Naive B cell (primary cell): ENCODE data around the gene OTOG. TPM values are rescaled to one million over a fixed set of nuclear protein-coding genes. Genes with fewer than 3 reads are reported as not detected.

ENCODE experiments used
- ATAC-seq, 2 donors: fragments of 150-1000 bp; cut with Tn5 transposase; 2 replicates each; pipeline ENCODE4 v1.10.0; 2021; ENCODE audit warnings: low read depth in 2 of 2, mild to moderate bottlenecking in 2 of 2, moderate library complexity in 2 of 2
- DNase-seq: peaks from one replicate; pipeline ENCODE4 v3.0.0; 2022
- H3K27ac Mint-ChIP-seq, 6 donors: one replicate each; pipeline ENCODE4 v1.8.0; 2020 to 2022; ENCODE audit warnings: mild to moderate bottlenecking in 6 of 6, mixed read lengths in 6 of 6, moderate library complexity in 5 of 6, inconsistent platforms in 2 of 6
- H3K27me3 Mint-ChIP-seq, 3 donors: one replicate each; pipeline ENCODE4 v1.8.0; 2021 to 2022; ENCODE audit warnings: mixed read lengths in 3 of 3, mild to moderate bottlenecking in 1 of 3
- H3K36me3 Mint-ChIP-seq, 2 donors: one replicate each; pipeline ENCODE4 v1.8.0; 2020 to 2022; ENCODE audit warnings: mixed read lengths in 2 of 2, inconsistent platforms in 1 of 2, mild to moderate bottlenecking in 1 of 2
- H3K4me1 Mint-ChIP-seq, 3 donors: one replicate each; pipeline ENCODE4 v1.8.0; 2020 to 2022; ENCODE audit warnings: mixed read lengths in 3 of 3, inconsistent platforms in 1 of 3, mild to moderate bottlenecking in 1 of 3, moderate library complexity in 1 of 3
- H3K4me3 Mint-ChIP-seq, 8 donors: one replicate each; pipeline ENCODE4 v1.8.0; 2020 to 2022; ENCODE audit warnings: mild to moderate bottlenecking in 8 of 8, mixed read lengths in 8 of 8, moderate library complexity in 8 of 8, inconsistent platforms in 2 of 8
- H3K9me3 Mint-ChIP-seq, 7 donors: one replicate each; pipeline ENCODE4 v1.8.0; 2020 to 2022; ENCODE audit warnings: mixed read lengths in 7 of 7, mild to moderate bottlenecking in 5 of 7, inconsistent platforms in 2 of 7, moderate library complexity in 1 of 7
- polyA plus RNA-seq, 6 donors: library from polyadenylated mRNA; unstranded; fragments of 300-500 nt; fragmentation: Illumina TruSeq; gene quantifications; one replicate each; pipeline ENCODE4 v1.2.3, GENCODE V29; 2021; ENCODE audit warnings: low read depth in 6 of 6

OTOG gene
- polyA plus RNA-seq, 6 donors from 2014 or later: not detected

- Mint-ChIP-seq H3K4me1 (no peaks in the 10 kb centered on the region), H3K4me3 (no peak overlapping the region), H3K27me3 (peaks cover 21 to 34% (median 29%) of the 10 kb centered on the region in 3 donors), H3K27ac (no peak overlapping the region), H3K9me3 (peaks cover 4 to 21% (median 9%) of the 10 kb centered on the region in 7 donors), H3K36me3 (no peaks in the 10 kb centered on the region)
- DNase-seq: no peak
- ATAC-seq: no peak
Measured at GRCh38 chr11:17658211-17658610, 111.2 kb downstream of the OTOG start.

GRCh38 chr11:17668166-17668565 is 121.1 kb downstream of the OTOG start:
- ATAC-seq (no peak), DNase-seq (no peak)
- Mint-ChIP-seq H3K27ac (no peak overlapping the region), H3K9me3 (peaks cover 3 to 22% (median 6%) of the 10 kb centered on the region in 7 donors), H3K4me1 (no peaks in the 10 kb centered on the region), H3K36me3 (no peaks in the 10 kb centered on the region), H3K4me3 (no peak overlapping the region), H3K27me3 (peaks cover 4 to 20% (median 18%) of the 10 kb centered on the region in 3 donors)

- Mint-ChIP-seq H3K36me3 (peaks cover 0 to 10% of the 10 kb centered on the region in 2 donors), H3K4me1 (no peaks in the 10 kb centered on the region), H3K9me3 (peaks cover 12 to 35% (median 24%) of the 10 kb centered on the region in 7 donors), H3K27me3 (peaks cover 12 to 28% (median 28%) of the 10 kb centered on the region in 3 donors), H3K4me3 (no peak overlapping the region), H3K27ac (no peak overlapping the region)
- no peak for ATAC-seq
- DNase-seq: no peak
Measured at GRCh38 chr11:17672469-17672868, 125.4 kb downstream of the OTOG start.

DNA sequence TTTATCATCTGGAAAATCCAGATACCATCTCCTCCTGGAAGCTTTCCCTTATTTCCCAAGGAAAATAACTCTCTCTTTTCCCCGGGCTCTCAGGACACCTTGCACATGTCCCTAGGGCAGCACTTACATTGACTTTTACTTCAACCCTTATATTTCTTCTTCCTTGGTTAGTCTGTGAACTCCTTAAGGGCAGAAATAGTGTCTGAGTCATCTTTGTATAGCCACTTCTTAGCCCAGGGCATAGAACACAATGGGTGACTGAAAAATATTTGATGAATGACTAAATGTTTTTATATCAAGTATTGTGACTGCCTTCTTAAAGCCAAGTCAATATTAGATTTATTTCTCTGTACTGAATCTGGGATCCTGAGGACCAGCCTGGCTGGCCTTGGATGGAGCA is 126.9 kb downstream of the OTOG start:
- peak overlapping the region in 1 of 6 donors; percentile 5 for H3K27ac Mint-ChIP-seq
- no peak overlapping the region for H3K4me3 Mint-ChIP-seq
- ATAC-seq (no peak), DNase-seq (no peak)
- H3K36me3 Mint-ChIP-seq: peaks cover 0 to 10% of the 10 kb centered on the region in 2 donors
- H3K4me1 Mint-ChIP-seq: no peaks in the 10 kb centered on the region
- H3K27me3 Mint-ChIP-seq: peaks cover 12 to 28% (median 28%) of the 10 kb centered on the region in 3 donors
- H3K9me3 Mint-ChIP-seq: peaks cover 12 to 37% (median 24%) of the 10 kb centered on the region in 7 donors

GRCh38 chr11:17682848-17683247 is 135.8 kb downstream of the OTOG start:
- Mint-ChIP-seq H3K9me3 (peaks cover 0 to 6% (median 0%) of the 10 kb centered on the region in 7 donors), H3K36me3 (no peaks in the 10 kb centered on the region), H3K4me3 (no peak overlapping the region), H3K27ac (no peak overlapping the region), H3K4me1 (no peaks in the 10 kb centered on the region), H3K27me3 (peaks cover 18 to 39% (median 36%) of the 10 kb centered on the region in 3 donors)
- no peak for DNase-seq
- no peak for ATAC-seq

- peaks cover 0 to 3% (median 0%) of the 10 kb centered on the region in 7 donors for H3K9me3 Mint-ChIP-seq
- H3K27me3 Mint-ChIP-seq: peaks cover 18 to 42% (median 36%) of the 10 kb centered on the region in 3 donors
- no peaks in the 10 kb centered on the region for H3K36me3 Mint-ChIP-seq
Measured at GRCh38 chr11:17683377-17684161, 136.5 kb downstream of the OTOG start.

DNA sequence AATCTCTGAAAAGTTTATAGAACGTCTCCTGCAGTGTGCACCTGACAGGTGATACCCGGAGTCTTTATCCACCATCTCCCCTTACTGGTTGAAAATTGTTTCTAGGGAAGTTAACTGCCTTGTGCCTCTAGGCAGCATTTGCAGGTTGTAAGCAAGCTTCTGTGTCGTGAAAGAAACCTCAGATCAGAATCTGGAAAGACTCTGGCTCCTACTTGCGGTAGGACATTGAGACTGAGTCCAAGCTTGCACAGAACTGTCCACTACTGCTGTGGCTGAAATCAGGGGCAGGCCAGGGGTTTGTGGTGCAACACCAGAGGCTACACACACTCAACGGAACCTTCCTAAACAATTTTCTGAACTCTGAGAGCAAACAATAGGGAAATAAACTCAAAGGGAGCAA is 137.5 kb downstream of the OTOG start:
- H3K4me1 Mint-ChIP-seq: no peaks in the 10 kb centered on the region
- no peak overlapping the region for H3K27ac Mint-ChIP-seq
- DNase-seq (no peak), ATAC-seq (no peak)
- peaks cover 18 to 42% (median 36%) of the 10 kb centered on the region in 3 donors for H3K27me3 Mint-ChIP-seq
- no peaks in the 10 kb centered on the region for H3K36me3 Mint-ChIP-seq
- H3K9me3 Mint-ChIP-seq: no peaks in the 10 kb centered on the region
- H3K4me3 Mint-ChIP-seq: no peak overlapping the region

More at GRCh38 chr11:17683377-17684161, 136.5 kb downstream of the OTOG start:
- DNase-seq: no peak
- H3K27ac Mint-ChIP-seq: peak overlapping the region in 1 of 6 donors; percentile 0
- no peak overlapping the region for H3K4me3 Mint-ChIP-seq
- no peaks in the 10 kb centered on the region for H3K4me1 Mint-ChIP-seq
- no peak for ATAC-seq

GRCh38 chr11:17686231-17686980 is 139.3 kb downstream of the OTOG start:
- peaks cover 18 to 40% (median 37%) of the 10 kb centered on the region in 3 donors for H3K27me3 Mint-ChIP-seq
- no peaks in the 10 kb centered on the region for H3K36me3 Mint-ChIP-seq
- H3K27ac Mint-ChIP-seq: no peak overlapping the region
- no peaks in the 10 kb centered on the region for H3K9me3 Mint-ChIP-seq
- ATAC-seq (no peak), DNase-seq (no peak)
- no peaks in the 10 kb centered on the region for H3K4me1 Mint-ChIP-seq
- H3K4me3 Mint-ChIP-seq: no peak overlapping the region

GRCh38 chr11:17687946-17688670 is 141.0 kb downstream of the OTOG start:
- ATAC-seq (no peak), DNase-seq (no peak)
- H3K36me3 Mint-ChIP-seq: no peaks in the 10 kb centered on the region
- H3K4me1 Mint-ChIP-seq: no peaks in the 10 kb centered on the region
- no peaks in the 10 kb centered on the region for H3K9me3 Mint-ChIP-seq
- no peak overlapping the region for H3K4me3 Mint-ChIP-seq
- no peak overlapping the region for H3K27ac Mint-ChIP-seq
- peaks cover 21 to 47% (median 37%) of the 10 kb centered on the region in 3 donors for H3K27me3 Mint-ChIP-seq

GRCh38 chr11:17691550-17691949 is 144.5 kb downstream of the OTOG start:
- H3K9me3 Mint-ChIP-seq: peaks cover 0 to 3% (median 0%) of the 10 kb centered on the region in 7 donors
- peaks cover 0 to 5% (median 4%) of the 10 kb centered on the region in 3 donors for H3K4me1 Mint-ChIP-seq
- peaks cover 39 to 61% (median 52%) of the 10 kb centered on the region in 3 donors for H3K27me3 Mint-ChIP-seq
- no peak for DNase-seq
- no peak overlapping the region for H3K27ac Mint-ChIP-seq
- peaks cover 0 to 8% of the 10 kb centered on the region in 2 donors for H3K36me3 Mint-ChIP-seq
- ATAC-seq: no peak
- H3K4me3 Mint-ChIP-seq: no peak overlapping the region

- ATAC-seq (no peak), DNase-seq (no peak)
- Mint-ChIP-seq H3K4me1 (peaks cover 0 to 5% (median 4%) of the 10 kb centered on the region in 3 donors), H3K4me3 (no peak overlapping the region), H3K27me3 (peaks cover 39 to 61% (median 52%) of the 10 kb centered on the region in 3 donors), H3K9me3 (peaks cover 0 to 3% (median 0%) of the 10 kb centered on the region in 7 donors), H3K36me3 (peaks cover 0 to 8% of the 10 kb centered on the region in 2 donors), H3K27ac (no peak overlapping the region)
Measured at GRCh38 chr11:17691976-17692375, 144.9 kb downstream of the OTOG start.

- Mint-ChIP-seq H3K27me3 (peaks cover 38 to 61% (median 54%) of the 10 kb centered on the region in 3 donors), H3K4me1 (peaks cover 0 to 5% (median 4%) of the 10 kb centered on the region in 3 donors), H3K9me3 (peaks cover 0 to 3% (median 0%) of the 10 kb centered on the region in 7 donors), H3K4me3 (no peak overlapping the region), H3K36me3 (peaks cover 0 to 8% of the 10 kb centered on the region in 2 donors), H3K27ac (no peak overlapping the region)
- ATAC-seq: no peak
- DNase-seq: no peak
Measured at GRCh38 chr11:17692931-17693330, 145.9 kb downstream of the OTOG start.

- H3K27ac Mint-ChIP-seq: no peak overlapping the region
- DNase-seq (no peak), ATAC-seq (no peak)
- no peak overlapping the region for H3K4me3 Mint-ChIP-seq
- H3K36me3 Mint-ChIP-seq: peaks cover 0 to 8% of the 10 kb centered on the region in 2 donors
- H3K4me1 Mint-ChIP-seq: peaks cover 0 to 5% (median 4%) of the 10 kb centered on the region in 3 donors
- H3K27me3 Mint-ChIP-seq: peaks cover 44 to 65% (median 55%) of the 10 kb centered on the region in 3 donors
- H3K9me3 Mint-ChIP-seq: peaks cover 0 to 3% (median 0%) of the 10 kb centered on the region in 7 donors
Measured at GRCh38 chr11:17693531-17693930, 146.5 kb downstream of the OTOG start.
